SK-N-SH treated with all-trans-retinoic acid at 6 μM for 48 hours (cell line): ENCODE results near the gene PRSS38.

Experiments
- ATAC-seq: fragments of 200-7000 bp; cut with Tn5 transposase; 3 replicates; pipeline ENCODE4 v1.9.1; 2020; ENCODE audit warnings: mild to moderate bottlenecking, moderate library complexity
- ARNTL ChIP-seq: fragments of 450-650 bp; formaldehyde crosslinking; IDR thresholded peaks from 2 replicates; pipeline ENCODE4 v1.5.0; 2020; ENCODE audit warnings: low read depth, mild to moderate bottlenecking, moderate library complexity, borderline replicate concordance
- BACH2 ChIP-seq: fragments of 250-450 bp; sonication (Bioruptor Pico); IDR thresholded peaks from 2 replicates; pipeline ENCODE4 v1.9.0; 2021; ENCODE audit warnings: mild to moderate bottlenecking, borderline replicate concordance
- CREB5 ChIP-seq: fragments of 250-450 bp; sonication (Bioruptor Pico); IDR thresholded peaks from 2 replicates; pipeline ENCODE4 v1.5.1; 2020; ENCODE audit warnings: low read depth, mild to moderate bottlenecking, moderate library complexity
- CSRNP3 ChIP-seq: fragments of 250-450 bp; sonication (Bioruptor Pico); IDR thresholded peaks from 2 replicates; pipeline ENCODE4 v1.5.1; 2021; ENCODE audit warnings: mild to moderate bottlenecking, moderate library complexity
- ESRRG ChIP-seq: fragments of 250-450 bp; sonication (Bioruptor Pico); IDR thresholded peaks from 2 replicates; pipeline ENCODE4 v1.6.1; 2021; ENCODE audit warnings: mild to moderate bottlenecking
- GLIS3 ChIP-seq: fragments of 250-450 bp; sonication (Bioruptor Pico); IDR thresholded peaks from 2 replicates; pipeline ENCODE4 v1.5.0; 2020; ENCODE audit warnings: mild to moderate bottlenecking, moderate library complexity
- ISL1 ChIP-seq: fragments of 250-450 bp; sonication (Bioruptor Pico); IDR thresholded peaks from 2 replicates; pipeline ENCODE4 v2.1.2; 2022; ENCODE audit warnings: mild to moderate bottlenecking, moderate library complexity
- OSR1 ChIP-seq: fragments of 250-450 bp; sonication (Bioruptor Pico); IDR thresholded peaks from 2 replicates; pipeline ENCODE4 v1.8.0; 2022; ENCODE audit warnings: moderate library complexity, mild to moderate bottlenecking, inconsistent platforms
- PATZ1 ChIP-seq: fragments of 250-450 bp; sonication (Bioruptor Pico); IDR thresholded peaks from 2 replicates; pipeline ENCODE4 v1.8.0; 2020; ENCODE audit warnings: mild to moderate bottlenecking, moderate library complexity, borderline replicate concordance
- POU6F1 ChIP-seq: fragments of 250-450 bp; sonication (Bioruptor Pico); IDR thresholded peaks from 2 replicates; pipeline ENCODE4 v1.8.0; 2021; ENCODE audit warnings: low read depth, mild to moderate bottlenecking, moderate library complexity, borderline replicate concordance
- PPARA ChIP-seq: fragments of 250-450 bp; sonication (Bioruptor Pico); IDR thresholded peaks from 2 replicates; pipeline ENCODE4 v1.5.0; 2020; ENCODE audit warnings: mild to moderate bottlenecking, borderline replicate concordance
- RARB ChIP-seq: fragments of 250-450 bp; sonication (Bioruptor Pico); IDR thresholded peaks from 2 replicates; pipeline ENCODE4 v1.8.0; 2021; ENCODE audit warnings: mild to moderate bottlenecking, moderate library complexity
- TOX ChIP-seq: fragments of 250-450 bp; sonication (Bioruptor Pico); IDR thresholded peaks from 2 replicates; pipeline ENCODE4 v1.8.0; 2021; ENCODE audit warnings: mild to moderate bottlenecking, moderate library complexity, borderline replicate concordance
- TSHZ2 ChIP-seq: fragments of 250-450 bp; sonication (Bioruptor Pico); IDR thresholded peaks from 2 replicates; pipeline ENCODE4 v1.5.0; 2020; ENCODE audit warnings: mild to moderate bottlenecking, moderate library complexity
- ZNF70 ChIP-seq: fragments of 450-650 bp; formaldehyde crosslinking; IDR thresholded peaks from 2 replicates; pipeline ENCODE4 v1.5.0; 2020; ENCODE audit warnings: mild to moderate bottlenecking, moderate library complexity
- ZNF8 ChIP-seq: fragments of 450-650 bp; formaldehyde crosslinking; IDR thresholded peaks from 2 replicates; pipeline ENCODE4 v1.5.0; 2020; ENCODE audit warnings: mild to moderate bottlenecking, moderate library complexity

PRSS38 gene

GRCh38 chr1:227893949-227894721 lies 78.7 kb downstream of the PRSS38 start:
- TF ChIP-seq CSRNP3 (CRISPR knock-in tag) (no peak), PATZ1 (CRISPR knock-in tag) (no peak), ISL1 (no peak), POU6F1 (no peak), ZNF8 (CRISPR knock-in tag) (no peak), ARNTL (CRISPR knock-in tag) (no peak), BACH2 (CRISPR knock-in tag) (no peak), ZNF70 (CRISPR knock-in tag) (no peak), OSR1 (CRISPR knock-in tag) (no peak), TOX (no peak)

GRCh38 chr1:227894831-227895451 lies 79.5 kb downstream of the PRSS38 start:
- no peak for ATAC-seq
- TF ChIP-seq OSR1 (CRISPR knock-in tag) (no peak), POU6F1 (no peak), ESRRG (CRISPR knock-in tag) (no peak), TSHZ2 (CRISPR knock-in tag) (no peak), CSRNP3 (CRISPR knock-in tag) (no peak), PPARA (CRISPR knock-in tag) (no peak), ARNTL (CRISPR knock-in tag) (no peak), CREB5 (no peak), ZNF70 (CRISPR knock-in tag) (no peak), GLIS3 (CRISPR knock-in tag) (no peak), RARB (CRISPR knock-in tag) (no peak)

More at GRCh38 chr1:227893949-227894721, 78.7 kb downstream of the PRSS38 start:
- ATAC-seq: no peak
